ENCODE results near the gene MCFD2.
A peak's percentile ranks its signal among the peaks of the same experiment; 100 is the strongest.
"Not testable (repeated sequence)": the region's sequence is repeated elsewhere in the genome, so short reads cannot be mapped to it uniquely, and the experiment has no call there.

The MCFD2 gene

DNA sequence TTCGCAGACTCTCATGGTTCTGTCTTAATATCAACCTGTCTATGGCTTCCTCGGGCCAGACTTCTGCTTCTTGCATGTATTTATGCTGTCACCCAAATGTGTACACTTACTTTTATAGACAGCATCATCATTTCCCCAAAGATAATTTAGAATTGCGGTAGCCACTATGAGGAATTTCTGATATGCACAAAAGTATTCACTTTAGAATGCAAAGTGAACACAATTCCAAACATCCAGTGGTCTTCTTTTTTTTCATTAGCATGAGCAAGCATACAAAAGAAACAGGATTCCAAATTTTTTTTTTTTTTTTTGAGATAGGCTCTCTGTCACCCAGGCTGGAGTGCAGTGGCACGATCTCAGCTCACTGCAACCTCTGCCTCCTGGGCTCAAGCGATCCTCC is 21.0 kb upstream of the MCFD2 start:
- no peak for DNase-seq

DNA sequence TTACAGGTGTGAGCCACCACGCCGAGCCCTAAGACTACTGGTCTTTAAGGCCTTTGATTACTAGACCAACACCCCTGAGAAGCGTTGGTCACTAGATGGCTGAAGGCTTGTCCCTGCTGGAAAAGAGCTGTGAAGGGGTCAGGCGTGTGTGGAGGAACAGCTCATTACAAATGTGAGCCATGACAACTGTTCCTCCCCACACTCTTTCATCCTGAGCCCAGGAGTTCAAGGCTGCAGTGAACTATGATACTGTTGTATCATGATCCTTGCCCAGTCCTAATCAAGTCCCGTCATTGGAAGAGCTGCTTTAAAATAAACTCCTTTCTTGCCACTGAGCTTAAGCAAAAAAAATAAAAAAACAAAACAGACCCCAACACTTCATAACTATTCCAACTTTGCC is 19.5 kb upstream of the MCFD2 start:
- no peak for DNase-seq

DNA sequence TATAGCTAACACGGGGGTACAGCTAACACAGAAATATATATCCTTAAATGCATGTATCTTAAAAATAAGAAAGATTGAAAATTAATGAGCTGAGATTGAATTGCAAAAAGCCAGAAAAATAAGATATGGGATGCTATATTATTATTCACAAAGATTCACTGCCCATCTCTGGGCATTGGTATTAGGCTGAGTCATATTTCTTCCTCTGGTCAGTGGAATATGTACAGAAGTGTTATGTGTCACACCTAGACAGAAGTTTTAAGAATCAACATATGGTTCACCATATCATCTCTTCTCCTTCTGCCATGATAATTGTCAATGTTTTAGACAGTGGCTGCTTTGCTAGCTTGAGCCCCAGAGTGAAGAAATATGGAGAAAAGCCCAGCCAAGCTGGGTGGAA is 14.0 kb upstream of the MCFD2 start:
- DNase-seq: no peak

DNA sequence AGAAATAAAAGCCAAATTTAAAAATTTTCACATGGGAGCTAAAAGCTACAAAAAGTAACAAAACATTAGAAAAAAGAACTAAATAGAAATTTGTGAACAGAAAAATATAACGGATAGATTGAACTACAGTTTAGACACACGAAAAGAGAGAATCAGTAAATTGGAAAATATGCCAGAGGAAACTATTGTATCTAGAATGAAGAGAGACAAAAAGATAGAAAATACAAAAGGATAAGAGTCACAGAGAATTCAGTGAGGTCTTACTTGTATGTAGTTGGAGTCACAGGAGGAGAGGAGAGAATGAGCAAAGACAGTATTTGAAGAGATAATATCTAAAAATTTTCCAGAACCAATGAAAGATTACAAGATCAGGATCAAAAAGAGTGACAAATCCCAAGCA is 11.3 kb upstream of the MCFD2 start:
- DNase-seq: no peak

DNA sequence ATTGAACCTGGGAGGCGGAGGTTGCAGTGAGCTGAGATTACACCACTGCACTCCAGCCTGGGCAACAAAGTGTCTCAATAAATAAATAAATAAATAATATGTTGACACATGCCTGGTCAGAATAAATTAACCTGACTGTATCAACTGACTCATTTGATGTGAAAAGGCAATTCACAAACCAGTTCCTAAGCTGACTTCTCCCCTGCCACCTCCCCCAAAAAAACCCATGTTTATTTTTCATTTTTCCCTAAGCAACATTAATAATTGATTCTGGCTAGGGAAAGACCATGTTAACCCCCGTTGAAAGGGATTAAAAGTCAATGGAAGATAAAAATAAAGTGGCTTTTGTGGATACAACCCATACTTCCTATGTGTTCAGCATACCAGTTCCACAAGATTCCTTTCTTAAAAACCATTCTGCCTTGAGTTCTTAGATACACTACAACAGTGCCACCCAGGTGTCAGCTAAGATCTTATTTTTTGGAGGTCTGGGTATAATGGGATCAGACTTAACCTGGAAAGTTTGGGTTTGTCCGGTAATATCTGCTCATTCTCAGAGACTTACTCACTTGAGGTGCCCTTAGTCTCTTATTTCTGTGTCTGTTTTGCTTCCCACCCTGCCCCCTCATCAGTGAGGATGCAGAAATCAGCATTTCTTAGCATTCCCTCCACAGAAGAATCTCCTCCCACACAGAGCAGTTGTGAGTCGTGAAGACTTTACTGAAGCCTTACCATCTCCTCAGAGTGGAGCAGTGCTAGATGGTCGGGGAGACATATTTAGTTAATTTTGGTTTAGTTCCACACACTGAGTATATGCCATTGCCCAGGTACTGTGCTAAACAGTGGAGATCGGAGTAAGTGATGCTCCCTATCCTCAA is 10.1 kb upstream of the MCFD2 start:
- no peak for DNase-seq

DNA sequence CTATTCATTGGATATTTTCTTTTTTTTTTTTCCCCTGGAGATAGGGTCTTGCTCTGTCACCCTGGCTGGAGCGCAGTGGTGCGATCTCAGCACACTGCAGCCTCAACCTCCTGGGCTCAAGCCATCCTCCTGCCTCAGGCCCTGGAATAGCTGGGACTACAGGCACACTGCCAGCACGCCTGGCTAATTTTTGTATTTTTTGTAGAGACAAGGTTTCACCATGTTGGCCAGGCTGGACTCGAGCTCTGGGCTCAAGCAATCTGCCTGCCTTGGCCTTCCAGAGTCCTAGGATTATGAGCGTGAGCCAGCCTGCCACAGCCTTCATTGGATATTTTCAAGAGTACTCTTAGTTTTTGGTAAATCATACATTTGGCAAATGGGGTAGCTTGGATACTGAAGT is 9.0 kb upstream of the MCFD2 start:
- no peak for DNase-seq

DNA sequence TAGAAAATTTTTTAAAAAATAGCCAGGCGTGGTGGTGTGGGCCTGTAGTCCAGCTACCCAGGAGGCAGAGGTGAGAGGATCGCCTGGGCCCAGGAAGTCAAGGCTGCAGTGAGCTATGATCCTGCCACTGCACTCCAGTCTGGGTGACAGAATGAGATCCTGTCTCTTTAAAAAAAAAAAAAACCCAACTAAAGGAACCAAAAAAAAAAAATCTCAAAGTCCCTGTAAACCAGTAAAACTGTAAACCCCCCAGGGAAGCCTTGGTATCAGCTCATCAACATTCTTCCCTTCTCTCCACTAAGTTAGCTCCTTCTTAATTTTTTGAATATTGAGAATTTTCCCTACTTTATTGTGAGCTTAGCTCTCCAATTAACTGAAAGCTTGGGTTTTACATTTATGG is 8.4 kb upstream of the MCFD2 start:
- no peak for DNase-seq

DNA sequence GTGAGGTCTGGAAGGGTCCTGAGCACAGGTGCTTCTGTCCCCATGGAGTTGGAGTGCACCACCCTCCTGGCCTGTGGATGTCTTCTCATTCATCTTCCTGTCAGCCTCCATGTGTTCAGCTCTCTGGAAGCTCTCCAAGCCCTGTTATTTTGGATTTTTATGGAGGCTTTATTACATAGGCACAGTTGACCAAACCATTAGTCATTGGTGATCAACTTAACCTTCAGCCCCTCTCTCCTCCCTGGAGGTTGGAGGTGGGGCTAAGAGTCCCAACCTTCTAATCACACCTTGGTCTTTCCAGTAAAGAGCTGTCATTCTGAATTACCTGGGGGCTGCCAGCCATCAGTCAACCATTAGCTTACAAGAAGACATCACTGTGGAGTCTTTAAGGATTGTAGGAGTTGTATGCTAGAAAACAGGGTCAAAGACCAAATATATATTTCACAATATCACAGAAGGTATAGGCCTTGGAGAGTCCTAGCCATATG is 7.5 kb upstream of the MCFD2 start:
- no peak for DNase-seq

DNA sequence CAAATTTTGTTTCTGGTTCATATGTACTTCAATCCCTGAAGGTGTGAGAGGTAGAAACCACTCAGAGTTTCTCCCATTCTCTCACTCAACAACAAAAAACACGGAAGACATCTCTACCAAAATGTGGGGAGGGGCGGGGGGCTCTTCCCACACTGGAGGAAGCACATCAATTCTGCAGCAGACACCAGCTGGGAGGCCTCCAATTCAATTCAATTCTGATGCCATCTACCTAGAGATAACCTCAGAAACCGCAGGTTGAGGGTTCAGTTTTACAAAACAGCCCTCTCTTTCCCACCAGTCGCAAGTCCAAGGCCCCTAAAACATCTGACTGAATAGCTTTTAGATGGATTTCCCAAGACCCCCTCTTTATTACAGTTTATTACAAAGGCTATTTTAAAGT is 7.0 kb upstream of the MCFD2 start:
- DNase-seq: no peak

DNA sequence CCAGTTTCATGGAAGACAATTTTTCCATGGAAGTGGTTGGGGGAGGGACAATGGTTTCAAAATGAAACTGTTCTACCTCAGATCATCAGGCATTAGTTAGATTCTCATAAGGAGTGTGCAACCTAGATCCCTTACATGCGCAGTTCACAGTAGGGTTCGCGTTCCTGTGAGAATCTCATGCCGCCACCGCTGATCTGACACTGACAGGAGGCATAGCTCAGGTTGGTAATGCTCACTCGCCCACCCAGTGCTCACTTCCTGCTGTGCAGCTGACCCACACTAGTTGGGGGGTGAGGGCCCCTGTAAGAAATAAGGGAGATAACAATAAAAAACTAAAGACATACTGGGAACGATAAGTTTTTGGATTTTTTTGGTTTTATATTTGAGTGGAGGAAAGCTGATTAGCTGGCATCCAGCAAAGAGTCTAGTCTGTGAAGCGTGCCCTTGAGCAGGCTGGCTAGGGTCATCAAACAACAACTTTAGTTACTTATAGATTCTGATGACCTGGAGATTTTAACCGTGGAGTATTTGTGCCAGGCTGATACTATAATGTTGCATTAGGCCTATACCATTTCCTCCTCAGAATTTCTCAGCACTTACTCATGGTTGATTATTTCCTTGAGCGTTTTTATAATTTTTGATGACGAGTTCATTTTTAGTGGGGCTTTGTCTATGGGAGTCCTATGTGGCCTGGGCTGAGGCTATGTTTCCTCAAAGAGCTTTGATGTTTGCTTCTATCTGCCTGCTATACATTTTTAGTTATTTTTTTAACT is 6.3 kb upstream of the MCFD2 start:
- no peak for DNase-seq

DNA sequence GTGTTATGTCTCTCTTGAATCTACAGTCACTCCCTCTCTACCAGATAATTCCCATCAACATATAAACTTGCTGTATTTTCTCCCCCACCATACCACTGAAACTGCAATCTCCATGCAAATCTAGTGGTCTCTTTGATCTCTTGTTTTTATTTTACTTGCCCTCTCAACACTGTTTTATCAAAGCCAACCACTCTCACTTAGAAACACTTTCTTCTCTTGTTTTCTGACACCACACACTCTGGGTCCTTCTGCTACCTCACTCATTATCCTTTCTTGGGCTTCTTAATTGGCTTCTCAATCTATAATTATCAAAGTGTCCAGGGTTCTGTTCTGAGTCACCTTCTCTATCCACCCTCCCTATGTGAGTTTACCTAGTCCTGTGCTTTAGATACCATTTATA is 2.0 kb upstream of the MCFD2 start:
- DNase-seq: no peak

DNA sequence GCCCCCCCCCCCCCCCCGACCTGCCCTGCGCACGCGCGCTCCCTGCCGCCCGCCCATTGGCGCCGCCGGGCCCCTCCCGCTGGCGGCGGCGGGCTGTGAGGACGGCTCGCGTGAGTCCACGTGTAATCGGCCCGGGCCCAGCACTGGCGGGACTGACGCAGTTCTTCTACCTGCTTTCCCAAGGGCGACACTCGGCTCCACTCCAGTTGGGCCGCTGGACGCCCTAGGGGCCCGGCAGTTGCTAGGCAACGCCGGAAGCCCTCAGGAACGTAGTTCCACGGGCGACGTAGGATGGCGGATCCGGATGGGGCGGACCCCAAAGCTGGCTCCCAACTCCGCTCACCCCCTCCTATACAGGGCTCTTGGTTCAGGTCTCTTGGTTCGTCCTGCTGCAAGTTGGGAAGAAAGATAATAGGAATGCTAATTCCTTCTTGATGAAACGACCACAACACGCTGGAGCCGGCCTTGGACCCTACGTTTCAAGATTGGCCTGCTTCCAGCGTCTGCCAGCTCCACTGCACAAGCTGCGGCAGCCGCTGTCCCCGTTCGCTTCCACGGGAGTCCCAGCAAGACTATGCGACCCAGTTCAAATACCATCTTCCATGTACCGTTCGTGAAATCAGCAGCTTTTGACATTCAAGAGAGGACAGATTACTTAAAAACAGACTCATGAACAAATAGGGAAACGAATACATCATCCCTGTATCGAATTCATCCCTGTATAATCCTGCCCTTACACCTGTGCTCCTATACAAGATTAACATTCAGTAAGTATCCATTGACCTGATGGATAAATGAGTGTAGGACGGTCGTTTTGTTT is 415 bp upstream of the MCFD2 start:
- DNase-seq: peak; percentile 95

DNA sequence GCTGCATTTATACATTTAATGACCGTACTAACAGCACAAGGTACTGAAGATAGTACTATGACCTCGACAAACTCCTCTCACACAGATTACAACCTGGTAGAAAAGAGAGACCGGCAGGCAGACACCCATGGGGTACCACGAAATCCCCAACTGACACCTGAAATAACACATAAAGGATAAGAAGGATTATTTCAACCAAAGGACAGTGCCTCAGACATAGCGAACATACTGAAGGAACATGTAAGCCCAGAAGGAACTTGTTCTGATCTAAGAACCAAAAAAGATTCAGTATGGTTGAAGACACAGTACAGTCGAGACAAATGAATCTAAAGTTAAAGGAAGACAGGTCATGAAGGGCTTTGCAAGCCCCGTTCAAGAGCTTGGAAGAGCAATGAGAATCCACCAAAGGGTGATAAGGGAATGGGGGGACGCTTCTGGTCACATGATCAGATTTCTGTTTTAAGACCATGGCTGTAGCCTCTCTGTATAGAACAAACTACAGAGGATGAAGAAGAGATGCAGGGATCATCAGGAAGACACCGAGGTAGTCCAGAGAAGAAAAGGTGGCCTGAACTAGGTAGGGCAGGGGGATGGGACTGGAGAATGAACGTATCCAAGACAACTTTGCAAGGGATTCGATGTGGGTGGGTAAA is 902 bp downstream of the MCFD2 start:
- no peak for DNase-seq

DNA sequence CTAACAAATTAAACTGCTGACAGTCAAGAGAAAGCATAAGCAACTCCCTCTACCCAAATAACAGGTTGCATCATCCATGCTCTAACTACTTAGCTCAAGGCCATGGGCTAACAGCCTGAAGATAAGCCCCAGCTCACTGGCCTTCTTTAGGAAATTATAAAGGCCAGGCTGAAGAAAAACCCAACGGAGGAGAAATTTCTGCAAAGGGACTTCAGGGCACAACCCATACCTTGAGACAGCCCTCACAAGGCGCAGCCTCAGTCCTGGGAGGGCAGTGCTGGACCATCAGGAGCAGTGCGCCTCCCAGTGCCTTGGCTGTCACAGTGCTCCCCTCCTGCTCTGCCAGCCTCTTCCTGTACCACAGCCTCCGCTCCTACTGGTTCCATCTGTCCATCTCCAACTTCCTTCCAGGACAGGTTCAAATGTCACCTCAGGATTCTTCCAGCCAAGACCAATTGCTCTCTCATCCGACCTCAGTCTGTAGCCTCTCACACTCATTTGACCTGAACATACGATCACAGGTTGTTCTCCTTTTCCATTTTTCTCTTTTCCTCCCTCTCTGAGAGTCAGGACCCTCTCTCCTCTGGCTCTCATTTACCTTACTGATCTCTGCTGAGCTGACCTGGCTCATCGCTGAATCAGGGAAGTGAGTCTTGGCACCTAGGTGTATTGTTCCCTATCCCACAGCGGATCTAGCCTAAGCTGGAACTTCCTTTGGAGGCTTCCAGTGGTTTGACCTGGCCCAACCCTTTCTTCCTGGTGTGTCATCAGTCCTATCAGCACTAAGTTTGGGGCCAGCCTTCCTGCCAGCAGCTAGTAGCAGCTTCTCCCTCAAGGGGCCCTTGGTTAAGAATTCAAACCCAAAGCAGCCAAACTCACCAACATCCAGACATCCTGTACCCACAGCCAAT is 1.9 kb downstream of the MCFD2 start:
- DNase-seq: no peak

DNA sequence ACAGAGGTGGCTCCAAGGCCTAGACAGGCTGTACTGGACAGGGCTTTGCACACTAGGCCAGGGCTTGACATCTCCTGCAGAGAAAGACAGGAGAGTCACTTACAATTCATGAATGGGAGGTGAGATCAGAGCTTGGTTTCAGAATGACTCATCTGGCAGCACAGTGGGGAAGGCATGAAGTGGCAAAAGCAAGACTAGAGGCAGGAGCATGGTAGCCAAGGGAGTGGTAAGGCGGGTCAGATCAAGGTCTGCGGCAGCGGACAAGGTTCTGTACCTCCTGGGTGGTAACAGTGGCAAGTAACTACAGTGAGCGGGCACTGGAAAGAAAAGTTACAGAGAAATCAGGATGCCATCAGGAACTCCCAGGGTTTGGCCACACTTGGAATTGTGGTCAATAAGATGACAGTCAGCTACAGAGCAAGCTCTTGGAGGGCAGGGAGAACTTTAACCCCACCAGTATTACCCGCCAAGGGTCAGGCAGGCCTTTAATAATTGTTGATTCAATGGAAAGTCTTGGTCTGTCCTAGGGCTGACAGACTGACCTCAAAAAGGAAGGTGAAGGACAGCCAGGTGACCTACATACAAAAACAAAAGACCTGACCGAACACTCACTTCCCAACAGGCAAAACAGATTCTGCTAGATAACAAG is 5.7 kb downstream of the MCFD2 start:
- DNase-seq: no peak

DNA sequence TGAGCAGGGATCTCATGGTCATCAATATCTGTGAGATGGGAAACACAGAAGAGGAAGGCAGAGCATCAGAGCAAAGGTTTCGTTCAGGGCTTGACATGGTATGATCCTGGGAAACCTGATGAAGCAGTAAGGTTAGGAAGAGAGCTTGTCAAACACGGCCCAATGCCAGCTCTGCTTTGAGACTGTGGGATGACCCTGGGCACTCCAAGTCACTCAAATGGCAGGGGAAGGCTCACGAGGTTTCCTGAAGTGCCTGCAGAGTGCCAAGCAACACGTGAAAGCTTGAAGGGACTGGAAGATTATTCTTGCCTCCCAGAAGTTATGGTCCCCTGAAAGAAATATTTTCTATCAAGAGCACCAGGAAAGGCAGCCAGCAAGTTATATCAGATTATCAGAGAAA is 6.5 kb downstream of the MCFD2 start:
- no peak for DNase-seq

DNA sequence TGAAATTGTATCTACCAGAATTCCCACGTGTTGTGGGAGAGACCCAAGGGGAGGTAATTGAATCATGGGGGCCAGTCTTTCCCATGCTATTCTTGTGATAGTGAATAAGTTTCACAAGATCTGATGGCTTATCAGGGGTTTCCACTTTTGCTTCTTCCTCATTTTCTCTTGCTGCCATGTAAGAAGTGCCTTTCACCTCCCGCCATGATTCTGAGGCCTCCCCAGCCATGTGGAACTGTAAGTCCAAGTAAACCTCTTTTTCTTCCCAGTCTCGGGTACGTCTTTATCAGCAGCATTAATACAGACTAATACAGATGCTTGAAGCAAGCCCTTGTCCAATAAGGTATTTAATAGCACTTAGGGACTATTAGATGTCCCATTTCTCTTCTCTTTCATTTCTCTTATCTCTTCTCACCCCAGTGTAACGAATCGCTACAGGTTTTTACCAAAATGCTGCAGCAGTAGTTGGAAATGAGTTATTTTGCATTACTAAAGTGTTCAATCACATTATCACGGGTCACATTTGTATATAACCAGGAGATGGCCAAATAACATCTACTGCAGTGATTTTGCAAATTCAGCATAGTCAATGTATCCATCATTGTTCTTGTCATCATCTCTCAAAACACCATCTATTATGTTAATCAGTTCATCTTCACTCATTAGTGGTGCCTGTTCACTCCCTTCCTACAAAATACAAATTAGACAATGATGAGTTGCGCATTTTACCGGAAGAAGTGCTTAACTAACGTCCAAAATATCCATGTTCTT is 10.5 kb downstream of the MCFD2 start:
- not testable (repeated sequence) for DNase-seq

DNA sequence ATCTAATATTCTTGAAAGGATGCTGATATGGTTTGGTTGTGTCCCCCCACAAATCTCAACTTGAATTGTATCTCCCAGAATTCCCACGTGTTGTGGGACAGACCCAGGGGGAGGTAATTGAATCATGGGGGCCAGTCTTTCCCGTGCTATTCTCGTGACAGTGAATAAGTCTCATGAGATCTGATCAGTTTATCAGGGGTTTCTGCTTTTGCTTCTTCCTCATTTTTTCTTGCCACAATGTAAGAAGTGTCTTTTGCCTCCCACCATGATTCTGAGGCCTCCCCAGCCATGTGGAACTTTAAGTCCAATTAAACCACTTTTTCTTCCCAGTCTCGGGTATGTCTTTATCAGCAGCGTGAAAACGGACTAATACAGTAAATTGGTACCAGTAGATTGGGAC is 12.6 kb downstream of the MCFD2 start:
- not testable (repeated sequence) for DNase-seq

DNA sequence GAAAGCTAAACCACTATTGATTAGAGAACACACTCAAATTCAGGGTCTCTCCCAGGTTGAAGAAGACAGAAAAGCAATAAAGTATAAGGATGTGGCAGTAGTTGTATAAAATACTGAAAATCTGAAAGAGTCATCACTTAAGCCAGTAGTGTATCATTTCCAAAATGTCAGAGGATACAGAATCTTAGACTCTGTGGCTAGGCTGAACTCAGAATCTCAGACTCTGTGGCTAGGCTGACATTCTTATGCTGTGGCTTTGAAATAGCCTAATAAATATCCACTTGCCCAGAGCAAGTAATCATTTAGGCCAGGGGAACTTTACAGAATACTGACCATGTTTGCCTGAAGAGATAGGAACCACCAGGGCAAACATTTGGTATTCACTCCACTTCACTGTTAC is 13.1 kb downstream of the MCFD2 start:
- no peak for DNase-seq

DNA sequence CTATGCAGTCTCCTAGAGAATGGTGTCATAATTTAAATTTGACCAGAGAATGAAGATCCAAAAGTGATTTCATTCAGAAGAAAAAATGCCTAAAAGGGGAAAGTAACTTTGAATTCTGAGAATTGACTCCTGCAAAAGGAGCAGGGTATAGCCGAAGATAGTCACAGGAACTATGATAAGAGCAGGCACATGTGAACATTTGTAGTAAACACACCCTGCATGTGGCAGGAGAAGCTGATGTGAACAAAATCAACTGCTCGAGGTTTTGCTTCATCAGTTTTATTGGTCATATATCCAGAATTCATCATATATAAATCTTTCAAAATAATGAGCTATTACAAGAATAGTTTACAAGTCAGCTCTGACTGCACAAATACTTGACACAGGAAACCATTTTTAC is 14.0 kb downstream of the MCFD2 start:
- no peak for DNase-seq
